GM19395 (cell line): Measurements from ENCODE around the gene JTB.
"Not testable (repeated sequence)": the region's sequence is repeated elsewhere in the genome, so short reads cannot be mapped to it uniquely, and the experiment has no call there.

Experiments used
- ATAC-seq: cut with Tn5 transposase; IDR thresholded peaks from one replicate; pipeline ENCODE4 v1.9.1; 2021; ENCODE audit warnings: mild to moderate bottlenecking, moderate library complexity; ENCODE audit not compliant: unreplicated experiment

Gene JTB

DNA sequence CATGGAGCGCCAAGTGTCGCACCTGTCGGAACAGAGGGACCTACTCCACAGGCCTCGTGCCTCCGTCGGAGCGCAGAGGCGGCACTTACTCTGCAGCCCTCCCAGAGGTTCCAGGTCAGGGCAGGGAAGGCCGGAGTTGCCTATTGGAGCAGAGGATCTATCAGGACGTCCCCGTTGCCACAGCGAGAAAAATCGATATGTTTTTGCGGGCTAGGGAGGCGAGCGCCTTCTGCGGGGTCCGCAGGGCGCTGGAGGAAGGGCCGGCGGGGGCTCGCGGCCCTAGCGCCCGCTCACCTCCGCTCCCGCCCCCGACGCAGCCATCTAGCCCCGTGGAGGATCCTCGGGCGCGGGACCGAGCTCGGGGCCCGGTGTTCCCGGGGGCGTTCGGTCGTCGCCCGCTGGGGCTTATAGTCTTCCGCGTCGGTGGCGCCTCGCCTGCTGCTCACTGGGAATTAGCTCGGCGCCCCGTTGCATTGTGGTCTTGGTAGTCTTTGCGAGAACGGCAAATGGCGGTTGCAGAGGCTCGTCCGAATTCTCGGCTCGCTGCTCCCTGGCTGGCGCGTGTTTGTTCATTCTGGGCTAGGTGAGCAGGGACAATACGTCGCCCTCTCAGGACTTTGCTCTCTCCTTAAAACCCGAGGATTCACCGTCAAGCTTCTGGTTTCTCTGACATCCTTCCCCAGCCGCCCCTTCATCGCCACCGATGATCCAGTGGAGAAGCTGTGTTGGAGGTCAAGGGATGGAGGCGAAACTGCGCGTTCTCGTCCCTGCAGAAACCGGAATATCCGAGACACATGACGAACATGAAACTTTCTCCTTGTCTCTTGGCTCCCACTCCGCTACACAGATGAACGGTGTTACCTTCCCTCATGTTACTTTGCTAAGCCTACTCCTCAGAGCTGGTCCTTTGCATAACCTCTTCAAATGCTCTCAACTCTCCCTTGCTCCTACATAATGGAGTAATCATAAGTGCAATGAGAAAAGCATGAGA, at the start of gene JTB:
TSS of gene JTB (minus strand) at position 425 of the 991 bp plus-strand sequence. CDS start at position 3, 422 bp downstream.
- no peak for ATAC-seq

GRCh38 chr1:154019940-154020339, 42.5 kb upstream of the JTB start:
- ATAC-seq: no peak

GRCh38 chr1:154019269-154019668, 41.8 kb upstream of the JTB start:
- no peak for ATAC-seq

GRCh38 chr1:154014154-154014907, 36.9 kb upstream of the JTB start:
- no peak for ATAC-seq

- ATAC-seq: not testable (repeated sequence)
Measured at GRCh38 chr1:154012543-154012942, 35.1 kb upstream of the JTB start.

GRCh38 chr1:154012129-154012528, 34.7 kb upstream of the JTB start:
- no peak for ATAC-seq

DNA sequence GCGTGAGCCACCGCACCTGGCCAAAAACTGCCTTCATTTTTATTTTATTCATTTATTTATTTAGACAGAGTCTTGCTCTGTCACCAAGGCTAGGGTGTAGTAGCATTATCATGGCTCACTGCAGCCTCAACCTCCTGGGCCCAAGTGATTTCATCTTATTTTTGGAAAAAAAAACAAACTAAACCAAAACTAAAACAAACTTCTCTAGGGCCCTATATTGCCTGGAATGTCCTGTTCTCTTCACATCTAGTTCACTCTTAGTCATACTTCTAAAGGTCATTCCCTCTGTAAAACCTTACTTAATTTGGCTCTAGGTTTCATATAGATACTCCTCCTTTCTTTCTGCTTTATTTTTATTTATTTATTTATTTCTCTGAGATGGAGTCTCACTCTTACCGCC, 28.7 kb upstream of the JTB start:
- ATAC-seq: no peak

DNA sequence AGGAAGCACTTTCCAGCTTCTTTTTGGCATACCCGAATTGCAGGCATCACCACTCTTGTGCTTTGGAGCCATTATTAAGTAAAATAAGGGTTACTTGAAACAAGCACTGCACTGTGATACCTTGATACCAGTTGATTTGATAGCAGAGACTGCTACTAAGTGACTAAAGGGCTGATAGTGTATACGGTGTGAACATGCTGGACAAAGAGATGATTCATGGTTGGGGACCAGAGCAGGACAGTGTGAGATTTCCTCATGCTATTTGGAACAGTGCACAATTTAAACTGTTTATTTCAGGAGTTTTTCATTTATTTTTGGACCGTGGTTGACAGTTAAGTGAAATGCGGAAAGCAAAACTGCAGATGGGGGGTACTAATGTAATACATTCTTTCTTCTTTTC, 22.9 kb upstream of the JTB start:
- no peak for ATAC-seq

GRCh38 chr1:153996882-153997281, 19.4 kb upstream of the JTB start:
- not testable (repeated sequence) for ATAC-seq

DNA sequence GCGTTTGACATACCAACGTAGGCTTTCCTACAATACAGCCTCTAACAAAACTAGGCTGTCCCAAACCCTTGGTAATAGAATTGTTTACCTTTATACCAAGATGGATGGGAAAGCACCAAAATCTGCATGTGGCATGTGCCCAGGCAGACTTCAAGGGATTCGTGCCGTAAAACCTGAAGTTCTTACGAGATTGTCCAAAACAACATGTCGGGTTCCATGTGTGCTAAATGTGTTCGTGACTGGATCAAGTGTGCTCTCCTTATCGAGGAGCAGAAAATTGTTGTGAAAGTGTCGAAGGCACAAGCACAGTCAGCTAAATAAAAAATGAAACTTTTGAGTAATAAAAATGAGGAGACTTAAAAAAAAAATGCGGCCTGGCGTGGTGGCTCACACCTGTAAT, 18.2 kb upstream of the JTB start:
- no peak for ATAC-seq

GRCh38 chr1:153995202-153995601, 17.7 kb upstream of the JTB start:
- ATAC-seq: no peak

DNA sequence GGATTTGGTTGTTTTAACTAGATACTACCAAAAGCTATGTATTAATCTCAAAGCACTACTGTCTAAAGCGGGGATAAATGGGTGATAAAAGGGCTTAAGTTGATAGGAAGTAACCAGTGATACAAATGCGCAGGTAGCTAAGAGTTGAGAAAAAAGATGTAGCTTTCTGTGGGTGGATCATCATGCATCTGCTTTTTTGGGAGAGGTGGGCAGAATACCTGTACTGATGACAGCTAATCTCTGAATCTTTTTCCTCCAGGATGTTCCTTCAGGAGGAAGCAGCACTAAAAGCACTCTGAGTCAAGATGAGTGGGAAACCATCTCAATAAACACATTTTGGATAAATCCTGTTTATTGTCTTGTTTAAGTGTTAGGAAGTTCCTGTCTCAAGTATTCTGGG, 14.3 kb upstream of the JTB start:
- no peak for ATAC-seq

GRCh38 chr1:153991151-153991630, 13.7 kb upstream of the JTB start:
- no peak for ATAC-seq

DNA sequence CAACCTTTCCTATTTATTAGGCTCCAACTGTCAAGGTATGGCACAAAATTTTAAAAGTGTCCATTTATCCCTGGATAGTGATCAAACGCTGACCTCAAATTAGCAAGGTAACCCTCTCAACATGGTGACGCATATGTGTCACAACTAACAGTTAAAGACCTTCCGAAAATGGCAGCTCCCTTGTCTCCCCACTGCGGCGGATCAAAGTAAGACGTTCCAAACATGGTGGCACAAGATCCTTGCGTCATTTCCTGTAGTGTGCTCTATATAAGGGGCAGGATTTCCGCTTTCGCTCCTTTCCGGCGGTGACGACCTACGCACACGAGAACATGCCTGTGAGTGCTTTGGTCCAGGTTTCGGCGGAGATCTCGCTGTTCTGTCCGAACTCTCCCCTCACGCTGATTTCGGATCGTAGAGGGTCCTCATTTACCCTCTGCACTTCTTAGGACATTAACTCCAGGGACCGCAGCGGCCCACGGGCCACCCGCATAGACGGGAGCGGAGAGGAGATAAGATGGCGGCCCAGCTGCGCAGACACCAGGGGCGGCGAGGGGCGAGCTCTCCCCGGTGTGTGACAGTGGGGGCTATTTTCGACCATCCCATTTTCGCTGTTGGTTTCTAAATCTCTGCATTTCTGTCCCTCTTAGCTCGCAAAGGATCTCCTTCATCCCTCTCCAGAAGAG, 13.1 kb upstream of the JTB start, which contains the start of gene RPS27:
TSS of gene RPS27 (plus strand) at position 295 of the 683 bp plus-strand sequence. CDS start at position 330, 35 bp downstream.
- ATAC-seq: peak; percentile 61

DNA sequence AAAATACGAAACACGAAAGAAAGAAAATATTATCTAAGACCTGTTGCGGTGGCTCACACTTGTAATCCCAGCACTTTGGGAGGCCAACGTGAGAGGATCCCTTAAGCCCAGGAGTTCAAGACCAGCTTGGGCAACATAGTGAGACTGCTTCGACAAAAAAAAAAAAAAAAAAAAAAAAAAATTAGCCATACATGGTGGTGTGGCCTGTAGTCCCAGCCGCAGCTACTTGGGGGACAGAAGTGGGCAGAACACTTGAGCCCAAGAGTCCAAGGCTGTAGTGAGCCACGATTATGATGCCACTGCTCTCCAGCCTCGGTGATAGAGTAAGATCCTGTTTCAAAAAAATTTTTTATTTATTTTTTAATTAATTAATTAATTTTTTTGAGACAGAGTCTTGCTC, 10.1 kb upstream of the JTB start:
- ATAC-seq: no peak

DNA sequence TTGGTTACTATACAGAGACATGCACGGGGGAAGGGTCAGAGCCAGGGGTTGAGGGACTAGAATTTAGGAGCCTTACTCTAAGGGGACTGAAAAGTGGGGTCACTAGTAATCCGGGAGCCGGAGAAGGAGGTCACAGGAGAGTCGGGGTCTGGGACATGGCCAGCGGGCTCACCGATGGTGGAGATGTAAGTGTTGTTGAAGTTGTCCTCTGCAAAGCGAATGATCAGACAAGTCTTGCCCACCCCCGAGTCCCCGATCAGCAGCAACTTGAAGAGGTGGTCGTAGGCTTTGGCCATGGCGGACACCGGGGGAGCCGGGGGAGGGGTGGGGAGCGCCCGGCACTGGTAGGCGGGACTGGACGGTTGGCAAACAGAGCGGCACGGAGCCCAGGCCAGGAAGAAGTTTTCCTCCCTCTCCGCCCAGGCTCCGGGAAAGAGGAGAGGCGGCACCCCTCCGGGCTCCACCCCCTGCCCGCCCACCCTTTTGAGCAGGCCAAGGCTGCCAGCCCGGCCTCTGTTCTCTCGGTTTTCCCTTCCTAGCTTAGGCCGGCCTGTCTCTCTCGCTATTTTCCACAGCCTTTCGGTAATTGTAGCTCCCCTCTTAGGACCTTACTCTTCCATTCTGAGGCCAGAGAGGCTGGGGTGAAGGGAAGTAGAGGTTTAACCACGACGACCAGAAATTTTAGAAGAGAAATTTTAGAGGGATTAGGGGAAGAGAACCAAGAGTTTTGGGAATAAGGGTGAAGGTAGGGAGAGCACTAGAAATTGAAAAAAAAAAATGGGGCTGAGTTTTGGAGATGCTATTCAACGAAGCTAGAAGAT, 8.7 kb upstream of the JTB start, which contains the start of gene RAB13:
TSS of gene RAB13 (minus strand) at position 399 of the 821 bp plus-strand sequence. CDS start at position 296, 103 bp downstream.
- no peak for ATAC-seq

GRCh38 chr1:153985341-153985912, 8.0 kb upstream of the JTB start:
- ATAC-seq: no peak

DNA sequence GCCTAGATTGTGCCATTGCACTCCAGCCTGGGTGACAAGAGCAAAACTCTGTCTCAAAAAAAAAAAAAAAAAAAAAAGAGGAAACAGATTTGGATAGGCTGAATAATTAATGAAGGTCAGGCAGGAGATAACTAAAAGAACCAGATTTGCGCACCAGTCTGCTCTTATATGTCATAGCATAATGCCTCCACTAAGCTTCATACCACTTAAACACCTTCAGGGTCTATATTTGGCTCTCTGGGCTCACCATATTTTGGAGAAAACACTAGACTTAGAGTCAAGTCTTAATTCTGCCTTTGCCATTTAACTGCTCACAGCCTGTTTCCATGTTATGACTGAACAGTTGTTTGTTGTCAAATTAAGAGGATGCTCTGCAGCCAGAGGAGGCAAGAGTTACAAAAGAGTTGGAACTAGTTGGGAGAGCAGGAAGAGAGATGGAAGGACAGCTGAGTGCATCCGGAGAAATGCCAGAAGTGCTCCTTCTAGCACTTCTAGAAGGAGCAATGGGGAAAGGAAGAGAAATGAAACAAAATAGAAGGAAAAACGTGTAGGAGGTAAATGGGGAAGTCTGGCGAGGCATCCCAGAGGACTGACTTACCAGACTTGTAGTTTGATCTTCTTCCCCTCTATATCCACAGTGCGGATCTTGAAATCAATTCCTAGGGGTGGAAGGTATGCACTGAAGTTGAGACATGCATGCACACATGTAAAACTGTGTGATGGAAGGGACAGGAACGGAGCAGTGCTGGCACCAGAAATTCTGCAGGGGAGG, 6.8 kb upstream of the JTB start:
- no peak for ATAC-seq

- not testable (repeated sequence) for ATAC-seq
Measured at GRCh38 chr1:153981735-153982134, 4.3 kb upstream of the JTB start.
